PC-9 (cell line): ENCODE measurements around the gene ARHGEF40. TPM values are rescaled to one million over a fixed set of nuclear protein-coding genes. Genes with fewer than 3 reads are reported as not detected.

Source experiments
- BruUV-seq: library from RNA; stranded (reverse); fragments of 400-500 nt; replicated peaks from 2 replicates; lab custom pipeline; 2021; lab: Mats Ljungman, UMichigan
- CTCF ChIA-PET: fragments of 300-600 bp; sonication (Branson Sonifier 250); formaldehyde crosslinking; loops from one replicate; lab custom pipeline; 2022; ENCODE audit warnings: antibody characterized with exemption; lab: Charles Lee
- POLR2A ChIA-PET: fragments of 300-600 bp; sonication (Branson Sonifier 250); formaldehyde crosslinking; loops from one replicate; lab custom pipeline; 2022; ENCODE audit warnings: antibody characterized with exemption; ENCODE audit not compliant: unreplicated experiment; lab: Charles Lee
- DNase-seq, 2 experiments: peaks; one replicate each; pipeline versions ENCODE4 v3.0.0 to v3.0.0-alpha.2; 2015 to 2022; ENCODE audit warnings: mixed read lengths in 1 of 2
- H2AFZ ChIP-seq: fragments of 200-600 bp; sonication (generic); 2 replicates; pipeline ENCODE4 v1.8.1; 2017; ENCODE audit warnings: antibody characterized with exemption
- H3F3A ChIP-seq: fragments of 200-600 bp; sonication (generic); 2 replicates; pipeline ENCODE4 v1.8.1; 2017; ENCODE audit warnings: antibody characterized with exemption, mild to moderate bottlenecking, low read depth; ENCODE audit not compliant: insufficient read depth
- H3K27ac ChIP-seq: fragments of 200-600 bp; sonication (generic); 2 replicates; pipeline ENCODE4 v1.6.1; 2016; ENCODE audit warnings: mixed run types
- H3K27me3 ChIP-seq: fragments of 200-600 bp; sonication (generic); 2 replicates; pipeline ENCODE4 v1.6.1; 2016; ENCODE audit warnings: low read depth, mixed run types; ENCODE audit not compliant: insufficient read depth
- H3K36me3 ChIP-seq: fragments of 200-600 bp; sonication (generic); 2 replicates; pipeline ENCODE4 v1.6.1; 2016; ENCODE audit warnings: low read depth, mixed run types
- H3K4me1 ChIP-seq: fragments of 200-600 bp; sonication (generic); replicated peaks from 2 replicates; pipeline ENCODE4 v1.6.1; 2016; ENCODE audit warnings: mixed run types; ENCODE audit not compliant: insufficient read depth
- H3K4me2 ChIP-seq: fragments of 200-600 bp; sonication (generic); 2 replicates; pipeline ENCODE4 v1.6.1; 2017; ENCODE audit warnings: mixed run types
- H3K4me3 ChIP-seq: fragments of 200-600 bp; sonication (generic); 2 replicates; pipeline ENCODE4 v1.6.1; 2016; ENCODE audit warnings: mixed run types
- H3K79me2 ChIP-seq: fragments of 200-600 bp; sonication (generic); 2 replicates; pipeline ENCODE4 v1.6.1; 2017; ENCODE audit warnings: low read depth, mixed run types
- H3K9me2 ChIP-seq: fragments of 200-600 bp; sonication (generic); 2 replicates; pipeline ENCODE4 v1.8.1; 2017; ENCODE audit warnings: mild to moderate bottlenecking; ENCODE audit not compliant: insufficient read depth
- H3K9me3 ChIP-seq: fragments of 200-600 bp; sonication (generic); 2 replicates; pipeline ENCODE4 v1.8.1; 2016; ENCODE audit warnings: low read depth; ENCODE audit not compliant: insufficient read depth
- H4K20me1 ChIP-seq: fragments of 200-600 bp; sonication (generic); 2 replicates; pipeline ENCODE4 v1.8.1; 2017; ENCODE audit not compliant: insufficient read depth
- EZH2 ChIP-seq: fragments of 200-600 bp; sonication (generic); IDR thresholded peaks from 2 replicates; pipeline ENCODE4 v1.8.0; 2017; ENCODE audit warnings: antibody characterized with exemption, low read depth
- intact Hi-C: fragments of 100-400 bp; cut with micrococcal nuclease; formaldehyde crosslinking; loops from one replicate; pipeline ENCODE4 v1.10.0; 2022; ENCODE audit not compliant: unreplicated experiment
- total RNA-seq: library from RNA; stranded (reverse); gene quantifications from 2 replicates; pipeline ENCODE4 v1.2.3, GENCODE V29; 2021
- TF ChIP-seq, protein P1 (sequence below): fragments of 200-600 bp; sonication (generic); conservative IDR thresholded peaks from 2 replicates; pipeline ENCODE4 v1.6.1; 2017; ENCODE audit warnings: mixed run types, antibody characterized with exemption, mild to moderate bottlenecking, moderate library complexity

Gene ARHGEF40
- total RNA-seq, 1 experiment from 2014 or later, result 13.0 TPM

DNA sequence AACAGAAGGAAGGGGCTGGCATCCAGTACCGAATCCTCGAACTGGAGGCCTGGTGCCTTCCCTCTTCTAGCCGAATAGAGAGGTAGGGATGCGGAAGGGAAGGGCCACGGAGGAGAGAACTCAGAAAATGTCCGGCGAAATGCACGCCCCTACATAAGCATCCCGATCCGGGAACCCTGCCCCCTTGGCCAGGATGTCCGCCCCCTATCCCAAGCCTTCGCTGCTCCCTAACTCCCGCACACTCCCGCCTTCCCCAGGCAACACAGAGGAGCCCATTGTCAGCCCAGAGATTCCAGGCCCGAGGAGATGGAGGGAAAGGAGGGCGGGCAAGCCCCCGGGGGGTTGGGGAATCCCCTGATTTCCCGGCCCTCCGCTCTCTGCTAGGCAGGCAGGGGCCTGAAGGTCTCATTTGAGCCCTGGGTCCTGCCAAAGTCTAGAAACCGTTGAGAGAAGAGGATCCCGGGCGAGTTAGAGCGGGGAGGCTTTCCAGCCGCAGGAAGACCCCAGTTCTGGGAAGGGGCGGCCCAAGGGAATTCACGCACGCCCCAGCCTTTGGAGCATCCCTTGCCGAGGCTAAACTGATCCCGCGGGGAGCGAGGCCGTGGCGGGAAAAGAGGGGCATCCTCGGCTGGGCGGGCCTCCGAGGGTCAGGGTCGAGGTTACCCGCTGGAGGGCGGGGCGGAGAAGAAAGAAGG is 569 bp upstream of the ARHGEF40 start:
- 0 out of 2 replicates have a peak overlapping the region, but pooled peaks have one; percentile 79 for H2AFZ ChIP-seq
- ChIA-PET POLR2A (no interaction called here), CTCF (interaction anchor here (0.6 to 2.2 kb wide), 2 partner anchors 35 to 72 kb away, joined by 6 to 19 read pairs; no protein-coding TSS in a partner anchor)
- no peaks in the 10 kb centered on the region for H3K79me2 ChIP-seq
- no peaks in the 10 kb centered on the region; the same call in none of the 2 replicates for H3K27me3 ChIP-seq
- no TSS peak for BruUV-seq
- peak overlapping the region; percentile 64; the same call in 1 of the 2 replicates for H3K4me3 ChIP-seq
- TF ChIP-seq, protein P1, sequence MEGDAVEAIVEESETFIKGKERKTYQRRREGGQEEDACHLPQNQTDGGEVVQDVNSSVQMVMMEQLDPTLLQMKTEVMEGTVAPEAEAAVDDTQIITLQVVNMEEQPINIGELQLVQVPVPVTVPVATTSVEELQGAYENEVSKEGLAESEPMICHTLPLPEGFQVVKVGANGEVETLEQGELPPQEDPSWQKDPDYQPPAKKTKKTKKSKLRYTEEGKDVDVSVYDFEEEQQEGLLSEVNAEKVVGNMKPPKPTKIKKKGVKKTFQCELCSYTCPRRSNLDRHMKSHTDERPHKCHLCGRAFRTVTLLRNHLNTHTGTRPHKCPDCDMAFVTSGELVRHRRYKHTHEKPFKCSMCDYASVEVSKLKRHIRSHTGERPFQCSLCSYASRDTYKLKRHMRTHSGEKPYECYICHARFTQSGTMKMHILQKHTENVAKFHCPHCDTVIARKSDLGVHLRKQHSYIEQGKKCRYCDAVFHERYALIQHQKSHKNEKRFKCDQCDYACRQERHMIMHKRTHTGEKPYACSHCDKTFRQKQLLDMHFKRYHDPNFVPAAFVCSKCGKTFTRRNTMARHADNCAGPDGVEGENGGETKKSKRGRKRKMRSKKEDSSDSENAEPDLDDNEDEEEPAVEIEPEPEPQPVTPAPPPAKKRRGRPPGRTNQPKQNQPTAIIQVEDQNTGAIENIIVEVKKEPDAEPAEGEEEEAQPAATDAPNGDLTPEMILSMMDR, result no peak
- no peak for DNase-seq
- no peaks in the 10 kb centered on the region for H3K36me3 ChIP-seq
- H4K20me1 ChIP-seq, result no peaks in the 10 kb centered on the region
- H3F3A ChIP-seq, result no peaks in the 10 kb centered on the region
- no peaks in the 10 kb centered on the region for H3K4me1 ChIP-seq
- no peaks in the 10 kb centered on the region for H3K9me3 ChIP-seq
- intact Hi-C loops, result loop anchor here (5.0 to 10.0 kb wide), 2 partner anchors 55 to 488 kb away; no protein-coding TSS in a partner anchor
- no peaks in the 10 kb centered on the region for H3K9me2 ChIP-seq
- peak overlapping the region; percentile 83 for H3K4me2 ChIP-seq
- H3K27ac ChIP-seq, result no peak overlapping the region

- H3K79me2 ChIP-seq, result no peaks in the 10 kb centered on the region
- no peaks in the 10 kb centered on the region for H3K4me1 ChIP-seq
- H3K27ac ChIP-seq, result no peak overlapping the region
- peak overlapping the region; percentile 64 for H3K4me3 ChIP-seq
- intact Hi-C loops, result no loop called here
- TF ChIP-seq EZH2, result no peak
- TF ChIP-seq, protein P1, result no peak
- no peaks in the 10 kb centered on the region for H3K9me3 ChIP-seq
- H3K4me2 ChIP-seq, result peak overlapping the region; percentile 83
- POLR2A ChIA-PET, result interaction anchor here (0.5 to 0.8 kb wide), 4 partner anchors 15 to 366 kb away, joined by 3 to 6 read pairs (median 4); no protein-coding TSS in a partner anchor
- peak overlapping the region; percentile 79 for H2AFZ ChIP-seq
- DNase-seq, result no peak
- BruUV-seq, result no TSS peak
- H4K20me1 ChIP-seq, result no peaks in the 10 kb centered on the region
- H3K36me3 ChIP-seq, result no peaks in the 10 kb centered on the region
- no peaks in the 10 kb centered on the region for H3K9me2 ChIP-seq
- CTCF ChIA-PET, result interaction anchor here (0.6 to 1.8 kb wide), 9 partner anchors 8 to 432 kb away, joined by 3 to 9 read pairs (median 6); no protein-coding TSS in a partner anchor
- H3F3A ChIP-seq, result no peaks in the 10 kb centered on the region
- no peaks in the 10 kb centered on the region; the same call in none of the 2 replicates for H3K27me3 ChIP-seq
Measured at GRCh38 chr14:21070610-21071224, 613 bp downstream of the ARHGEF40 start.

DNA sequence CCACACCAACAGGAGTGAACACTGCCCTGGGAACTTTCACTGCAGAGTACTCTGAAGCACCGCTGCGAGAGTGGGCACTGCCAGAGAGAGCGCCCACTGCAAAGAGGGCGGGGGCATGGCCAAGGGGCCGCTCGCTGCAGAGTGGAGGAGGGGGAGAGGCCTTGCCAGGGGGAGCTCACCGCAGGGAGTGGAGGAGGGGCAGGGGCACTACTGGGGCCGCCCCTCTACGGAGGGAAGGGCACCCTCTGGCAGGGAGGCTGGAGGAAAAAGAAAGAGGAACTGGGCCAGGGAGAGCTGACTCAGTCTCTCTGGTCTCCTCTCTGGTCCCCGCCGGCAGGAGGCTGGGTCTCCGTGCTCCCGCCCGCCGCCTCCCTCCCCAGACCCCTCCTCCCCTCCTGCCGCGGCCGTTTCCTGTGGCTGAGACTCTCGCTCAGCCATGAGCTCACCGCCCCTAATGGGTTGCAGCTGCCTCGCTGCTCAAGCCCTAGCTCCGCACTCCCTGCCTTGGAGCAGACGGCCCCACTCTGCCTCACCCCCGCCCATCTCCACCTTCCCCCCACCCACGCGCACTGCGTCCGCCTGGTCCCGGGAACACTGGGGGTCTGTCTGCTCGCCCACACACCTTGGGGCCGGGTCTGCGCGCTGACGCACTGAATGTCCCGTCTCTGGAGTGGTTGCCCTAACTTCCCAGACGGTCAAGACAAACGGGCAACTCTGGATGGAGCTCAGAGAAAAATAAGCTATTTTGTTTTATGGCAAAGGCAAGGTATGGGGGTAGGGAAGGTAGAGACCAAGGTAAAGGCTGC is 1.3 kb downstream of the ARHGEF40 start:
- H3K79me2 ChIP-seq, result no peaks in the 10 kb centered on the region
- POLR2A ChIA-PET, result interaction anchor here (0.5 to 0.8 kb wide), 8 partner anchors 15 to 366 kb away, joined by 3 to 16 read pairs (median 5); no protein-coding TSS in a partner anchor
- TF ChIP-seq EZH2, result no peak
- TF ChIP-seq, protein P1, result no peak
- no peaks in the 10 kb centered on the region for H3F3A ChIP-seq
- no peaks in the 10 kb centered on the region for H4K20me1 ChIP-seq
- CTCF ChIA-PET, result interaction anchor here (0.6 to 1.8 kb wide), 6 partner anchors 24 to 366 kb away, joined by 3 to 9 read pairs (median 6); partner anchors contain the start of gene RNASE1
- DNase-seq, result peak in 1 of 2 experiments; percentile 47
- H2AFZ ChIP-seq, result peak overlapping the region; percentile 79; the same call in 1 of the 2 replicates
- H3K27ac ChIP-seq, result no peak overlapping the region
- no peaks in the 10 kb centered on the region for H3K4me1 ChIP-seq
- no peaks in the 10 kb centered on the region for H3K9me2 ChIP-seq
- no peaks in the 10 kb centered on the region for H3K9me3 ChIP-seq
- no peaks in the 10 kb centered on the region for H3K36me3 ChIP-seq
- no peaks in the 10 kb centered on the region; the same call in none of the 2 replicates for H3K27me3 ChIP-seq
- H3K4me2 ChIP-seq, result peak overlapping the region; percentile 83
- BruUV-seq, result no TSS peak
- intact Hi-C loops, result no loop called here
- H3K4me3 ChIP-seq, result peak overlapping the region; percentile 64
